ENCODE results near the gene DDX51. TPM values are rescaled to one million over a fixed set of nuclear protein-coding genes. Genes with fewer than 3 reads are reported as not detected.

DDX51 gene
- total RNA-seq, 4 donors from 2014 or later, result 6.8 to 18.6 (median 9.5) TPM

DNA sequence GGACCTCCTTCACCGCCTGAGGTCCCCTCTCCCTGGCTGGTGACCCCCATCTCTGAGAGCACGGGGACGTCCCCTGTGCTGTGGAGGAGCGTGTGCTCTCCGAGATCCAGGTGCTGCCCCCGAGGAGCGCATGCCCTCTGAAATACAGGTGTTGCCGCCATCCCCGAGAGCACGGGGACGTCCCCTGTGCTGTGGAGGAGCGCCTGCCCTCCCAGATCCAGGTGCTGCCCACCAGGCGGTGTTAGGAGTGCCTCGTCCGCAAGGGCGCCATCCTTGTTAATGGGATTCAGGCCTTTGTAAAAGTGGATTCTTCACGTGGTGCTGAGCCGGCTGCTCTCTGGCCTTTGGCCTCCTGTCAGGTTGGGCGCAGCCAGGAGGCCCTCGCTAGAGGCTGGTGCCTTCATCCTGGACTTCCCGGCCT is 10.2 kb upstream of the DDX51 start:
- TF ChIP-seq, protein P1, sequence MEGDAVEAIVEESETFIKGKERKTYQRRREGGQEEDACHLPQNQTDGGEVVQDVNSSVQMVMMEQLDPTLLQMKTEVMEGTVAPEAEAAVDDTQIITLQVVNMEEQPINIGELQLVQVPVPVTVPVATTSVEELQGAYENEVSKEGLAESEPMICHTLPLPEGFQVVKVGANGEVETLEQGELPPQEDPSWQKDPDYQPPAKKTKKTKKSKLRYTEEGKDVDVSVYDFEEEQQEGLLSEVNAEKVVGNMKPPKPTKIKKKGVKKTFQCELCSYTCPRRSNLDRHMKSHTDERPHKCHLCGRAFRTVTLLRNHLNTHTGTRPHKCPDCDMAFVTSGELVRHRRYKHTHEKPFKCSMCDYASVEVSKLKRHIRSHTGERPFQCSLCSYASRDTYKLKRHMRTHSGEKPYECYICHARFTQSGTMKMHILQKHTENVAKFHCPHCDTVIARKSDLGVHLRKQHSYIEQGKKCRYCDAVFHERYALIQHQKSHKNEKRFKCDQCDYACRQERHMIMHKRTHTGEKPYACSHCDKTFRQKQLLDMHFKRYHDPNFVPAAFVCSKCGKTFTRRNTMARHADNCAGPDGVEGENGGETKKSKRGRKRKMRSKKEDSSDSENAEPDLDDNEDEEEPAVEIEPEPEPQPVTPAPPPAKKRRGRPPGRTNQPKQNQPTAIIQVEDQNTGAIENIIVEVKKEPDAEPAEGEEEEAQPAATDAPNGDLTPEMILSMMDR (IDR thresholded peaks at IDR 0.05; ENCODE audit: low read depth), result no peak

DNA sequence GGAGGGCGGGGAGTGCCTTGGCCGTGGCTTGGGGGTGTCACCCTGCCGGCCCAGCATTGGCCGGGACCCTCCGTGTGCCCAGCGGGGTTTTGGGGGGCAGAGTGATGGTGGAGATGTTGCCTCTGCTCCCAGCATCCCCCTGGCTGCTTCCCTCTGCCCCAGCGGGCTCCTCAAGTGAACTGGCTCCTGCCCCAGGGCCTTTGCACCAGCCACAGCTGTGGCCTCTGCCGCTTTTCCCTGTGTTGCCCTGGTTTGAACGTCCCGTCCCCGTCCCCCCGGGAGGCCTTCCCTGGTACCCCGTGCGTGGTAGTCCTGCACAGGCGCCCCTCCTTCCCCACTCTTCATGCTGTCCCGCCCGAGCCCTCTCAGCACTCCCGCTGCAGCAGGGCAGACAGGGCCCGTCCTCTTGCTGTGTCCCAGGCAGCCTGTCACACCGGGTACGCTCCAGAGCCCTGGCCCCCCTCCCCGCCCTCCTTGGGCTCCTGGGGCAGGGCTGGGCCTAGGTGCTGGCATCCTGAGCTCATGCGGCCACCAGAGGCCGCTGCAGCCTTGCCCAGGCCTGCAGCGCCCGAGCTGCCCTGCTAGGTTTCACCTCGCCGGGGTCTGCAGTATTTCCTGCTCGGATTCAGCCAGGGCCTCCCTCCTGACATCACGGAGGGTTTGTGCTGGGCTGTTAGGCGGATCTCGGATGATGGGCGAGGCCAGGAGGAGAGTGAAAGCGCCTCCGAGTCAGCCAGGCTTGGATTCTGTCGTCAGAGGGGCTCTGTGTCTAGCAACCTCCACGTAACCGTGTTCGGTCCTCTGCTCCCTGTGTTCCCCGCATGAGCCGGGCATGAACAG is 9.6 kb upstream of the DDX51 start:
- TF ChIP-seq, protein P1 (IDR thresholded peaks at IDR 0.05; ENCODE audit: low read depth), result no peak

DNA sequence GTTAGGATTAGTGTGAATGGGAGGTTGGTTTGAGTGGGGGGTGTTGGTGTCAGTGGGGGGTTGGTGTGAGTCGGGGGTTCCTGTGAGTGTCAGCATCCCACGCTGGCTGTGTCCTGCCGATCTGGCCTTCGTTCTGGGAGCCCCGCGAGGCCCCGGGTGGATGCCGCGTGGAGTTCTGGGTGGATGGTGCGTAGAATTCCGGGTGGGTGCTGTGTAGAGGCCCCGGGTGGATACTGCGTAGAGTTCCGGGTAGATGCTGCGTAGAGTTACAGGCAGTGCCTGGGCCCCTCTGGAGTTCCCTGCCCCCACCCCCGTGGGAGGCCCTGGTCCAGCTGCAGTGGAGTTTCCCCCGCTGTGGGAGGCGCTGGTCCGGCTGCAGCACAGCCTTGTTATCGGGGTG is 8.8 kb upstream of the DDX51 start:
- TF ChIP-seq, protein P1 (IDR thresholded peaks at IDR 0.05; ENCODE audit: low read depth), result no peak

DNA sequence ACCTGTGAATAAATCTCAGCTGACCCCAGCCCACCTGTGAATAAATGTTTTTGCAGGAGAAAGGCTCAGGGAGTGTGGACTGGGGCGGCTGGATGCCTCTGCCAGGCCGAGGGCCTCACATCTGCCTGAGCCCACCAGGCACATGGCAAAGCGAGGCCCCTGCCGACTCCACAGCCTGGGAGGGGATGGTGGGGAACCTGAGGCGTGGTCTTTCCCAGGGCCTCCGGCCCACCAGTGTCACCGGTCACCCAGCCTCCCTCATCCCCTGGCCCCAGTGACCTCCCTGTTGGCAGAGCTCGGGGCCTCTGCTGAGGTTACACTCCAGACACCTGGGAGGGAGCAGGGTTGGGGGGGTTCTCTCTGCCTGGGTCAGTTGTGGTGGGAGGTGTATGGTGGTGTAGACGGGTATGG is 8.3 kb upstream of the DDX51 start:
- TF ChIP-seq, protein P1 (IDR thresholded peaks at IDR 0.05; ENCODE audit: low read depth), result no peak

DNA sequence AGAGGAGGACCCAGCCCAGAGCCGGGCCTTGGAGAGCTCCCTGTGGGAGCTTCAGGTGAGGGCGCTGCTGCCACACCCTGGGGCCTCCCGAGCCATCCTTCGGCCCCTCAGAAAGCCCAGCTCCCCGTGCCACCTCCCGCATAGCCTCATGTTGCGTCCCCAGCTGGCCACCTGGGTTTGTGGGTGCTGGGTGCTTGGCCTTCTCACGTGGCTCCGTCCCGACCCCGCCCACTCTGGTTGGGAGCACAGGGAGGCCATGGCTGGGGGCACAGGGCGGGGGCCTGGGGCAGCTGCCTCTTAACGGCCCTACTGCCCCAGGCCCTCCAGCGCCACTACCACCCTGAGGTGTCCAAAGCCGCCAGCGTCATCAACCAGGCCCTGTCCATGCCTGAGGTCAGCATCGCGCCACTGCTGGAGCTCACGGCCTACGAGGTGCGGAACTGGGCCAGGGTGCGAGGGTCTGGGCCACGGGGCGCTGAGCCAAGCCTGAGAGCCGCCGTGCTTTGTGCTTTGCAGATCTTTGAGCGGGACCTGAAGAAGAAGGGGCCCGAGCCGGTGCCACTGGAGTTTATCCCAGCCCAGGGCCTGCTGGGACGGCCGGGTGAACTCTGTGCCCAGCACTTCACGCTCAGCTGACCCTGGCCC is 7.8 kb upstream of the DDX51 start:
- TF ChIP-seq, protein P1 (IDR thresholded peaks at IDR 0.05; ENCODE audit: low read depth), result no peak

DNA sequence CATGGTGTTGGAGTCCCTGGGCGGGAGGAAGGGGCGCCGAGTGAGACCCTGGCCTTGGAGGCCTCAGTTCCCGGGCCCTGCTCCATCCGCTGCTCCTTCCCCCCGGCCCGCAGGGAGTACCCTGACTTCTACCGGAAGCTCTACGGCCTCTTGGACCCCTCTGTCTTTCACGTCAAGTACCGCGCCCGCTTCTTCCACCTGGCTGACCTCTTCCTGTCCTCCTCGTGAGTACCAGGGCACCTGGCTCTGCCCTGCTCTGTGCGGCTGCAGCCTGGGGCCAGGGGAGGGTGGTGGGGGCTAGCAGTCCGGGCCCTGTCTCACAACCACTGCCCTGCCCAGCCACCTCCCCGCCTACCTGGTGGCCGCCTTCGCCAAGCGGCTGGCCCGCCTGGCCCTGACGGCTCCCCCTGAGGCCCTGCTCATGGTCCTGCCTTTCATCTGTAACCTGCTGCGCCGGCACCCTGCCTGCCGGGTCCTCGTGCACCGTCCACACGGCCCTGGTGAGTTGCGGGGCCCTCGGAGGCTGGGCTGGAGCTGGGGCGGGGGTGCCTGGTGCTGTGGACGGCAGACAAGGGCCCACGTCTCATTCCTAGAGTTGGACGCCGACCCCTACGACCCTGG is 7.1 kb upstream of the DDX51 start:
- TF ChIP-seq, protein P1 (IDR thresholded peaks at IDR 0.05; ENCODE audit: low read depth), result no peak

DNA sequence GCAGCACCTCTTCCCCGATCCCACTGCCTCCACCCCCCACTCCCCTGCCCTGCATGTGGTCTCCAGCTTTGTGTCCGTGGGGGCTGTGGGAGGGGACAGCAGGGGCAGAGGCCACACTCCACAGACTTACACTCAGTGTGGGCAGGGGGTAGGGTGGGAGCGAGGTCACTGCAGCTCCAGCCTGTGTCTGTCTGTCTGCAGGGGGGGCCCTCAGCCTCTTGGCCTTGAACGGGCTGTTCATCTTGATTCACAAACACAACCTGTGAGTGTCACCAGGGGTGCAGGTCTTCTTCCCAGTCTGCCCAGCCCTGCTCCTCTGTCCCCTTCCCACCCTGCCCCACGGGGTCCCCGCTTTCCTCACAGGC is 6.6 kb upstream of the DDX51 start:
- TF ChIP-seq, protein P1 (IDR thresholded peaks at IDR 0.05; ENCODE audit: low read depth), result no peak
